GM19239 (cell line): ENCODE data around the gene FOSL1.
A peak's percentile ranks its signal among the peaks of the same experiment; 100 is the strongest.
"Not testable (repeated sequence)": the region's sequence is repeated elsewhere in the genome, so short reads cannot be mapped to it uniquely, and the experiment has no call there.

Experiments used
- DNase-seq: peaks from one replicate; pipeline ENCODE4 v3.0.0; 2011; ENCODE audit warnings: low spot score; ENCODE audit not compliant: insufficient read length
- FAIRE-seq: peaks from 2 replicates; lab custom pipeline; 2011; peaks lifted over from hg19 to GRCh38; lab: Jason Lieb, UNC

FOSL1 gene

GRCh38 chr11:65855927-65856363 lies 44.2 kb downstream of the FOSL1 start:
- DNase-seq (no peak), FAIRE-seq (no peak)

- FAIRE-seq (no peak), DNase-seq (no peak)
These were observed 45.0 kb downstream of the FOSL1 start for GRCh38 chr11:65854852-65855837.

- DNase-seq (no peak), FAIRE-seq (no peak)
These were observed 46.0 kb downstream of the FOSL1 start for GRCh38 chr11:65854161-65854592.

- DNase-seq (no peak), FAIRE-seq (no peak)
These were observed 46.8 kb downstream of the FOSL1 start for GRCh38 chr11:65853246-65853979.

GRCh38 chr11:65852508-65853245 lies 47.5 kb downstream of the FOSL1 start:
- no peak for DNase-seq
- FAIRE-seq, result no peak

- FAIRE-seq, result no peak
- DNase-seq, result no peak
These were observed 48.2 kb downstream of the FOSL1 start for GRCh38 chr11:65851811-65852507.

GRCh38 chr11:65851083-65851579 lies 49.1 kb downstream of the FOSL1 start:
- FAIRE-seq, result no peak

GRCh38 chr11:65850217-65851082 lies 49.7 kb downstream of the FOSL1 start:
- FAIRE-seq (no peak), DNase-seq (no peak)

More at GRCh38 chr11:65851083-65851579, 49.1 kb downstream of the FOSL1 start:
- DNase-seq, result no peak

- FAIRE-seq, result no peak
- DNase-seq, result no peak
These were observed 50.4 kb downstream of the FOSL1 start for GRCh38 chr11:65849771-65850216.

GRCh38 chr11:65849366-65849765 lies 50.8 kb downstream of the FOSL1 start:
- FAIRE-seq (no peak), DNase-seq (no peak)

GRCh38 chr11:65848693-65849092 lies 51.5 kb downstream of the FOSL1 start:
- DNase-seq, FAIRE-seq: not testable (repeated sequence)

- FAIRE-seq (no peak), DNase-seq (no peak)
These were observed 52.4 kb downstream of the FOSL1 start for GRCh38 chr11:65847746-65848145.

GRCh38 chr11:65844231-65844872 lies 55.8 kb downstream of the FOSL1 start:
- DNase-seq (no peak), FAIRE-seq (no peak)

- FAIRE-seq (no peak), DNase-seq (no peak)
These were observed 56.4 kb downstream of the FOSL1 start for GRCh38 chr11:65843811-65844210.

GRCh38 chr11:65842144-65842543 lies 58.0 kb downstream of the FOSL1 start:
- FAIRE-seq (peak; percentile 14), DNase-seq (no peak)
